GM12878 (cell line): Measurements from ENCODE around the gene KIF25. TPM values are rescaled to one million over a fixed set of nuclear protein-coding genes. Genes with fewer than 3 reads are reported as not detected.

Experiments
- ATAC-seq: fragments of 200-7000 bp; cut with Tn5 transposase; 3 replicates; pipeline ENCODE4 v1.9.1; 2020; ENCODE audit warnings: mild to moderate bottlenecking, moderate library complexity
- BruUV-seq: library from RNA; stranded (reverse); fragments of 400-500 nt; replicated peaks from 2 replicates; lab custom pipeline; 2021; lab: Mats Ljungman, UMichigan
- CTCF ChIA-PET: fragments of 300-600 bp; sonication (Branson Sonifier 250); formaldehyde crosslinking; extraction: SDS; loops from one replicate; lab custom pipeline; 2021; ENCODE audit warnings: inconsistent platforms; lab: Yijun Ruan, JAX
- POLR2A ChIA-PET: fragments of 350-600 bp; formaldehyde crosslinking; extraction: SDS; loops from one replicate; lab custom pipeline; 2021; ENCODE audit warnings: inconsistent platforms; lab: Charles Lee
- RAD21 ChIA-PET: fragments of 300-600 bp; sonication (Branson Sonifier 250); formaldehyde crosslinking; loops from one replicate; lab custom pipeline; 2023; ENCODE audit warnings: antibody characterized with exemption; ENCODE audit not compliant: unreplicated experiment; lab: Charles Lee
- SMC1A ChIA-PET: fragments of 300-600 bp; sonication (Branson Sonifier 250); formaldehyde crosslinking; loops from one replicate; lab custom pipeline; 2023; ENCODE audit not compliant: unreplicated experiment, uncharacterized antibody; lab: Charles Lee
- DNase-seq: peaks from one replicate; pipeline ENCODE4 v3.0.0-alpha.2; 2011; ENCODE audit warnings: low read depth, low spot score
- FAIRE-seq: peaks from 3 replicates; lab custom pipeline; 2011; peaks lifted over from hg19 to GRCh38; lab: Jason Lieb, UNC
- H2AFZ ChIP-seq: 2 replicates; pipeline ENCODE4 v1.6.0; 2011; ENCODE audit warnings: low read depth, low read length, control low read depth; ENCODE audit not compliant: control insufficient read depth
- H3K27ac ChIP-seq: 2 replicates; pipeline ENCODE4 v1.5.1; 2011; ENCODE audit warnings: control low read depth; ENCODE audit not compliant: control insufficient read depth, insufficient read depth
- H3K27me3 ChIP-seq, 2 experiments: replicated peaks in 1 of 2; 2 replicates each; pipeline versions ENCODE4 v1.6.0 to v1.6.1; 2011; ENCODE audit warnings: low read length in 1 of 2; ENCODE audit not compliant: control insufficient read depth in 2 of 2, insufficient read depth in 2 of 2
- H3K36me3 ChIP-seq, 2 experiments: 2 replicates each; pipeline ENCODE4 v1.5.1; 2011; ENCODE audit warnings: low read length in 1 of 2; ENCODE audit not compliant: control insufficient read depth in 2 of 2, insufficient read depth in 2 of 2
- H3K4me1 ChIP-seq: 2 replicates; pipeline ENCODE4 v1.6.1; 2011; ENCODE audit warnings: mild to moderate bottlenecking, low read length, moderate library complexity, mixed read lengths; ENCODE audit not compliant: control insufficient read depth, insufficient read depth
- H3K4me2 ChIP-seq: 2 replicates; pipeline ENCODE4 v1.6.0; 2011; ENCODE audit warnings: control low read depth; ENCODE audit not compliant: control insufficient read depth, insufficient read depth
- H3K4me3 ChIP-seq: fragments of 200-600 bp; sonication (generic); 2 replicates; pipeline ENCODE4 v1.5.1; 2016
- H3K79me2 ChIP-seq: 2 replicates; pipeline ENCODE4 v1.6.0; 2011; ENCODE audit warnings: low read length; ENCODE audit not compliant: control insufficient read depth, insufficient read depth
- H3K9ac ChIP-seq: 2 replicates; pipeline ENCODE4 v1.8.0; 2011; ENCODE audit warnings: low read length, control low read depth, mixed read lengths; ENCODE audit not compliant: control insufficient read depth, insufficient read depth
- H3K9me3 ChIP-seq: replicated peaks from 3 replicates; pipeline ENCODE4 v1.5.1; 2011; ENCODE audit warnings: mild to moderate bottlenecking, low read length; ENCODE audit not compliant: control insufficient read depth, insufficient read depth
- H4K20me1 ChIP-seq: 2 replicates; pipeline ENCODE4 v1.6.0; 2011; ENCODE audit not compliant: control insufficient read depth, insufficient read depth
- JUNB ChIP-seq: IDR thresholded peaks from 2 replicates; pipeline ENCODE4 v1.6.1; 2016; ENCODE audit warnings: antibody characterized with exemption, mild to moderate bottlenecking
- JUND ChIP-seq: IDR thresholded peaks from 2 replicates; pipeline ENCODE4 v1.6.1; 2012; ENCODE audit warnings: low read depth, mild to moderate bottlenecking, low read length, improper control_type of control experiment, moderate library complexity
- NBN ChIP-seq: fragments of 450-650 bp; IDR thresholded peaks from 2 replicates; pipeline ENCODE4 v1.6.1; 2016
- PAX5 ChIP-seq: IDR thresholded peaks from 2 replicates; pipeline ENCODE4 v1.6.1; 2011; ENCODE audit warnings: low read depth, low read length, borderline replicate concordance
- POLR2AphosphoS5 ChIP-seq: IDR thresholded peaks from 2 replicates; pipeline ENCODE4 v1.6.1; 2011; ENCODE audit warnings: mild to moderate bottlenecking, low read length, inconsistent platforms
- RAD21 ChIP-seq: IDR thresholded peaks from 2 replicates; pipeline ENCODE4 v1.6.1; 2011; ENCODE audit warnings: mild to moderate bottlenecking, low read depth, low read length, moderate library complexity; ENCODE audit not compliant: insufficient read depth
- RCOR1 ChIP-seq: conservative IDR thresholded peaks from 2 replicates; pipeline ENCODE4 v1.6.1; 2012; ENCODE audit warnings: low read depth, low read length, improper control_type of control experiment
- SMARCA5 ChIP-seq: fragments of 450-650 bp; IDR thresholded peaks from 2 replicates; pipeline ENCODE4 v1.6.1; 2017; ENCODE audit warnings: mild to moderate bottlenecking
- SREBF1 ChIP-seq: IDR thresholded peaks from 2 replicates; pipeline ENCODE4 v1.6.1; 2012; ENCODE audit warnings: mild to moderate bottlenecking, low read length
- USF2 ChIP-seq: IDR thresholded peaks from 2 replicates; pipeline ENCODE4 v1.6.1; 2011; ENCODE audit warnings: low read depth, low read length, improper control_type of control experiment, borderline replicate concordance
- WRNIP1 ChIP-seq: IDR thresholded peaks from 2 replicates; pipeline ENCODE4 v1.6.1; 2011; ENCODE audit warnings: low read depth, low read length, improper control_type of control experiment, borderline replicate concordance
- ZBTB40 ChIP-seq: fragments of 450-650 bp; IDR thresholded peaks from 2 replicates; pipeline ENCODE4 v1.6.1; 2016; ENCODE audit warnings: mild to moderate bottlenecking, moderate library complexity, borderline replicate concordance
- ZNF622 ChIP-seq: fragments of 450-650 bp; IDR thresholded peaks from 2 replicates; pipeline ENCODE4 v1.6.1; 2017; ENCODE audit warnings: mild to moderate bottlenecking, inconsistent platforms
- WGBS: methylation state at CpG from one replicate; pipeline ENCODE4 v1.1.6; 2016; ENCODE audit warnings: low lambda C conversion rate; ENCODE audit not compliant: insufficient replicate concordance, insufficient coverage; ENCODE audit errors: missing lambda C conversion rate; 5-methylcytosine and 5-hydroxymethylcytosine counted together
- in situ Hi-C: fragments of 300-500 bp; cut with MboI; formaldehyde crosslinking; loops from 9 replicates; pipeline ENCODE4 v1.14.3; 2018; ENCODE audit warnings: mixed read lengths
- intact Hi-C: fragments of 100-400 bp; cut with micrococcal nuclease; formaldehyde crosslinking; loops from one replicate; pipeline ENCODE4 v1.14.2; 2022; ENCODE audit not compliant: unreplicated experiment
- polyA plus RNA-seq, 11 experiments: library from polyadenylated mRNA; depleted of rRNA in 4 of 11; unstranded in 6 of 11; stranded (reverse) in 5 of 11; fragments of >200 nt; fragmentation: Nextera tagmentation in 4 of 11; fragmentation: Illumina TruSeq in 1 of 11; extraction: Ambion mirVana in 4 of 11; extraction: Trizol in 1 of 11; gene quantifications; 1 replicate in 1 of 11; 2 replicates in 10 of 11; pipeline versions ENCODE4 v1.2.1 to v1.2.3, GENCODE V29; 2011 to 2016; ENCODE audit warnings: inconsistent platforms in 2 of 11, missing spikeins in 2 of 11, low read depth in 1 of 11
- total RNA-seq, 4 experiments: library from RNA; depleted of rRNA in 3 of 4; stranded (reverse); fragments of >200 nt in 3 of 4; fragmentation: Illumina TruSeq in 1 of 4; extraction: Trizol in 1 of 4; gene quantifications; 2 replicates each; pipeline versions ENCODE4 v1.2.1 to v1.2.3, GENCODE V29; 2013 to 2021

The KIF25 gene
- total and polyA plus RNA-seq, 10 of the 15 experiments (the other 5 are each of a cell fraction or from before 2014, with no cell fraction given) = not detected

GRCh38 chr6:168088161-168089053 lies 90.9 kb downstream of the KIF25 start:
- SMC1A ChIA-PET = no interaction called here
- H4K20me1 ChIP-seq = no peaks in the 10 kb centered on the region
- in situ Hi-C loops = no loop called here
- H3K4me1 ChIP-seq = no peaks in the 10 kb centered on the region
- no peak overlapping the region for H3K4me3 ChIP-seq
- no peaks in the 10 kb centered on the region for H3K79me2 ChIP-seq
- BruUV-seq = no TSS peak
- no peak overlapping the region for H3K4me2 ChIP-seq
- H3K36me3 ChIP-seq = no peaks in the 10 kb centered on the region
- H3K27me3 ChIP-seq = no peaks in the 10 kb centered on the region
- H3K9me3 ChIP-seq = no peaks in the 10 kb centered on the region; the same call in 2 of the 3 replicates
- FAIRE-seq = no peak
- no peak for ATAC-seq
- intact Hi-C loops = no loop called here
- no peak overlapping the region for H2AFZ ChIP-seq
- TF ChIP-seq USF2 (no peak), SREBF1 (no peak), RCOR1 (no peak), POLR2AphosphoS5 (no peak), PAX5 (no peak), JUND (no peak), RAD21 (no peak), WRNIP1 (no peak), ZBTB40 (no peak), NBN (no peak), JUNB (no peak), ZNF622 (no peak), SMARCA5 (no peak)
- POLR2A ChIA-PET = no interaction called here
- no peak overlapping the region for H3K27ac ChIP-seq
- RAD21 ChIA-PET = no interaction called here
- DNase-seq = no peak
- CTCF ChIA-PET = no interaction called here
- H3K9ac ChIP-seq = no peak overlapping the region
- 27% methylated on average over 20 of the region's 20 CpGs for WGBS
